Eye (tissue), 1 donor: Measurements from ENCODE around the gene RAB27B.

Source experiments
- DNase-seq: peaks from one replicate; pipeline ENCODE4 v3.0.0-alpha.2; 2015

RAB27B gene

GRCh38 chr18:54916507-54916906 is 88.2 kb downstream of the RAB27B start:
- no peak for DNase-seq

- no peak for DNase-seq
These were observed 89.8 kb downstream of the RAB27B start for GRCh38 chr18:54918060-54918459.

GRCh38 chr18:54919412-54919811 is 91.1 kb downstream of the RAB27B start:
- DNase-seq: no peak

GRCh38 chr18:54923339-54923956 is 95.2 kb downstream of the RAB27B start:
- DNase-seq: no peak

GRCh38 chr18:54924948-54925347 is 96.7 kb downstream of the RAB27B start:
- no peak for DNase-seq

GRCh38 chr18:54926593-54927325 is 98.5 kb downstream of the RAB27B start:
- no peak for DNase-seq

- DNase-seq: no peak
These were observed 100.0 kb downstream of the RAB27B start for GRCh38 chr18:54928236-54928635.

GRCh38 chr18:54931152-54931551 is 102.9 kb downstream of the RAB27B start:
- DNase-seq: no peak

GRCh38 chr18:54932472-54932871 is 104.2 kb downstream of the RAB27B start:
- no peak for DNase-seq

- DNase-seq: no peak
These were observed 110.2 kb downstream of the RAB27B start for GRCh38 chr18:54938506-54938905.

- DNase-seq: no peak
These were observed 111.2 kb downstream of the RAB27B start for GRCh38 chr18:54939361-54939917.

- DNase-seq: no peak
These were observed 113.9 kb downstream of the RAB27B start for GRCh38 chr18:54942144-54942543.

- DNase-seq: no peak
These were observed 114.3 kb downstream of the RAB27B start for GRCh38 chr18:54942569-54942968.
